HG02798 (cell line): ENCODE results near the gene TPCN1.

Source experiments
- ATAC-seq: cut with Tn5 transposase; IDR thresholded peaks from one replicate; pipeline ENCODE4 v1.9.1; 2021; ENCODE audit warnings: mild to moderate bottlenecking; ENCODE audit not compliant: unreplicated experiment, poor library complexity

TPCN1 gene

GRCh38 chr12:113253532-113254285 is 32.4 kb downstream of the TPCN1 start:
- ATAC-seq = no peak

GRCh38 chr12:113254298-113254697 is 33.0 kb downstream of the TPCN1 start:
- no peak for ATAC-seq

GRCh38 chr12:113257564-113257963 is 36.3 kb downstream of the TPCN1 start:
- ATAC-seq = no peak

DNA sequence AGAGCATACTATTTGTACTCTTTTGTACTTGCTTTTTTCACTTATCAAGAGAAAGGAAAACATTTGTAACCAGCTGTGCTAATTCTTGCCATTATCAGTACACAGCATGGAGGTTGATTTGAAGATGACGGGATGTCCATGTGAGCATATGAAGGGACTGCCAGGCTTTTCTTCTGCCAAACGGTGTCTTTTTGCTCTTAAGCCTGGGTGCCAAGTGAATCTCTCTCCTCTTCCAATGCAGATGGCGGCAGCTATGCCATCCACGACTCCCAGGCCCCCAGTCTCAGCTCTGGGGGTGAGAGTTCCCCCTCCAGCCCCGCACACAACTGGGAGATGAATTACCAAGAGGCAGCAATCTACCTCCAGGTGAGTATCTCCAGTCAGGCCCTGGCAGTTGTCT is 38.9 kb downstream of the TPCN1 start:
- ATAC-seq = no peak

DNA sequence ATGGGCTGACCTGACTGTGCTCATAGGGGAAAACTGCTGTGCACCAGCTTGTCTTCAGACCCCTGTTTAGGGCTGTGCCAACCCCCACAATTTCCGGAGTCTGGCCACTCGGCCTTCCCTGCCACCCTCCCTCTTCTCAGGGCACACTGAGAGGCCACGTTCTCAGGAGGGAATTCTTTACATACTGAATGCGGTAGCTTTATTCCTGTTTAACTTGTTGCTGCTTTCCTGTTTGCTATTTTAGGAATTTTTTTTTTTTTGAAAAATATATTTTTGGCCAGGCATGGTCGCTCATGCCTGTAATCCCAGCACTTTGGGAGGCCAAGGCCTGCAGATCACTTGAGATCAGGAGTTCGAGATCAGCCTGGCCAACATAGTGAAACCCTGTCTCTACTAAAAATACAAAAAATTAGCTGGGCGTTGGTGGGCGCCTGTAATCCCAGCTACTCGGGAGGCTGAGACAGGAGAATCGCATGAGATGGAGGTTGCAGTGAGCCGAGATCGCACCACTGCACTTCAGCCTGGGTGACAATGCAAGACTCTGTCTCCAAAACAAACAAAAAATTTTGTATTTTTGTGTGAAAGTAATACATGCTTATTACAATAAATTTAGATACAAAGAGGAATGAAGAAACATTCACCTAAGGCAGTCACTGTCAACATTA is 39.5 kb downstream of the TPCN1 start:
- ATAC-seq = no peak

GRCh38 chr12:113261847-113262470 is 40.7 kb downstream of the TPCN1 start:
- ATAC-seq = no peak

- ATAC-seq = no peak
Observed at GRCh38 chr12:113262710-113263109, 41.4 kb downstream of the TPCN1 start.

DNA sequence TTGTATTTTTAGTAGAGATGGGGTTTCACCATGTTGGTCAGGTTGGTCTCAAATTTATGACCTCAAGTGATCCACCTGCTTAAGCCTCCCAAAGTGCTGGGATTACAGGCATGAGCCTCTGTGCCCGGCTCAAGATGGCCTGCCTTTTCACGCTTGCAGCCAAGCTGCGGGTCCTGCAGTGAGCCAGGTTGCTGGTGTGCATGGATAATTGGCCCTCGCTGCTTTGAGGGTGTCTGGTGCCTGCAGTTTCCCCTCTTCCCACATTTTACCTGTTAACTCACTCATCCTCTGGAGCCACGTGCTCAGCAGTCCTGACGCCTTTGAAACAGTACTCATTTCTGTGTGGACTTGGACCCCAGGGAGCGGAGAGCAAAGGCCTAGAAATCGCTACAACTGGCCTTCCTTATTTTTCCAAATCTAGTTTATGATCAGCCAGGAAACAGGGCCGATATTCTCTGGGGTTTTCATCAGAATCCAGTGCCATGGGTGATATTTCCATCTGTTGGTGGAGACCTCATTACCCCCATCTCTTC is 42.2 kb downstream of the TPCN1 start:
- no peak for ATAC-seq

DNA sequence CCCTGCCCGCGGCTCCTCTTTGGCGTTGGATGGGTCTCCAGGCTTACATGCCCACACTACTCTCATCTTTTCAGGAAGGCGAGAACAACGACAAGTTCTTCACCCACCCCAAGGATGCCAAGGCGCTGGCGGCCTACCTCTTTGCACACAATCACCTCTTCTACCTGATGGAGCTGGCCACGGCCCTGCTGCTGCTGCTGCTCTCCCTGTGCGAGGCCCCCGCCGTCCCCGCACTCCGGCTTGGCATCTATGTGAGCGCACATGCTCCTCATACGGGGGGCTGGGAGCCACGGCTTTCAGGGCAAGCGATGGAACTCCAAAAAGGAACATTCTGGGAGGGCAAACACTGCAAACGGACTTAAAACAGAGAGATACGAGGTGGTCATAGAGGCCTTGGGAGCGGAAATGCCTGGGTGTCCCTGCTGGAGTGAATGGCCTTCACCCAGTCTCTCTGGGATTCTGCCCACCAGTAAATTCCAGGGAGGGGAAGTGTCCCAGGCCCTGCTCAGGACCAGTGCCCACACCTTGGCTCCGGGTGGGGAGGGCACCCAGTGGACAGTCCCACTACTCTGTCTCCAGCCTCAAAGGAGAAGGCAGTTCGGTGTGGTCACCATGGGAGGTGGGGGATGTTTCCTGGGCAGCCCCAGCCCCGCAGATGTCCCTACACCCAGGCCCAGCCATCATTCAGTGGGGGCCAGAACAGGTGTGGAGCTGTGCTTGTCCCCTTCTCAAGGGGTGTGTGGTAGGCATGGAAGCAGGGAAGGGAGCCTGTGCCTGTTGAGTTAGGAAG is 45.0 kb downstream of the TPCN1 start:
- ATAC-seq = no peak

GRCh38 chr12:113267621-113268020 is 46.4 kb downstream of the TPCN1 start:
- no peak for ATAC-seq

GRCh38 chr12:113268136-113268535 is 46.9 kb downstream of the TPCN1 start:
- ATAC-seq = no peak

DNA sequence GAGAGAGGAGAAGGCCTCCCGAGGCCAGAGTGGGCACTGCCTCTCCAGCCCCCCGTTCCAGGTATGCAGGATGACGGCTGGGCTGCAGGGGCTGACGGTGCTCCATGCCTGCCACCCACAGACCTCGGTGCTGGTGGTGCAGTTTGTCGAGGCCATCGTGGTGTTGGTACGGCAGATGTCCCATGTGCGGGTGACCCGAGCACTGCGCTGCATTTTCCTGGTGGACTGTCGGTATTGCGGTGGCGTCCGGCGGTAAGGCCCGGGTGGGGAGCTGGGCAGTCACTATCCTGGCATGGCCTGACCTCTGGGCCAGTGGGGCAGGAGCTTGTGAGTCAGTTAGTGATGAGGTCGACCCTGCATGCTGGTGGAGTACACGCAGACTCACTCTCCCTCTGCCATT is 47.4 kb downstream of the TPCN1 start:
- ATAC-seq = no peak

- ATAC-seq = no peak
Observed at GRCh38 chr12:113269257-113269943, 48.1 kb downstream of the TPCN1 start.

- ATAC-seq = no peak
Observed at GRCh38 chr12:113270709-113271009, 49.4 kb downstream of the TPCN1 start.

- ATAC-seq = no peak
Observed at GRCh38 chr12:113271466-113271852, 50.2 kb downstream of the TPCN1 start.

DNA sequence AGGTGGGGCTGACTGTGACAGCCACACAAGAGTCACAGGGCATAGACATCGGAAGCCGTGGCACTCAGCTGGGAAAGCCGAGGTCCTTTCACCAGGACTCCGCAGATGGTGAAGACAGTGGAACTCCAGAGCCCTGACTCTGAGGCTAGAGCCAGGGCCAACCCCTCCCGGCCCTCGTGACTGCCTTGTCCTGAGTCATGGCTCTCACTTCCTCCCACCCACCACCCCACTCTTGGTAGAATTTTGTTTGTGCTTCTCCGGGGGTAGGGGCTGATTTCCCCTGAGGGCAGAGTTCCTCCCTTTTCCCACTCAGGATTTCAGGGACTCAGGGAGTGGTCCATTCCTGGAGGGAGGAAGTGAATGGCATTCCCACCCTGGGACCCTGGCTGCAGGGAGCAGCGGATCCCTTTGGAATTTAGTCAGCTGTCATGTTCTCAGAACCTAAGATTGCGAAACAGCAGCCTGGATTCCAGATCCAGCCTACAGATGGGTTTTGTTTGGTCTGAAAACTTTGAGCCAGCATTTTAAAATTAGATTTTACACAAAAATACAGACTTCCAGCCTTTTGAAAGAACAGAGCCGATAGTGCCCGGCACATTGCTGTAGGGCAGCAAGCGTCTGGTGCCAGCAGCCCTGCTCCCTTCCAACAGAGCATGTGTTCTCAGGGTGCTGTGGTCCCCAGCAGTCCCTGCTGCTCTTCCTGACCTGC is 50.7 kb downstream of the TPCN1 start:
- ATAC-seq = no peak

DNA sequence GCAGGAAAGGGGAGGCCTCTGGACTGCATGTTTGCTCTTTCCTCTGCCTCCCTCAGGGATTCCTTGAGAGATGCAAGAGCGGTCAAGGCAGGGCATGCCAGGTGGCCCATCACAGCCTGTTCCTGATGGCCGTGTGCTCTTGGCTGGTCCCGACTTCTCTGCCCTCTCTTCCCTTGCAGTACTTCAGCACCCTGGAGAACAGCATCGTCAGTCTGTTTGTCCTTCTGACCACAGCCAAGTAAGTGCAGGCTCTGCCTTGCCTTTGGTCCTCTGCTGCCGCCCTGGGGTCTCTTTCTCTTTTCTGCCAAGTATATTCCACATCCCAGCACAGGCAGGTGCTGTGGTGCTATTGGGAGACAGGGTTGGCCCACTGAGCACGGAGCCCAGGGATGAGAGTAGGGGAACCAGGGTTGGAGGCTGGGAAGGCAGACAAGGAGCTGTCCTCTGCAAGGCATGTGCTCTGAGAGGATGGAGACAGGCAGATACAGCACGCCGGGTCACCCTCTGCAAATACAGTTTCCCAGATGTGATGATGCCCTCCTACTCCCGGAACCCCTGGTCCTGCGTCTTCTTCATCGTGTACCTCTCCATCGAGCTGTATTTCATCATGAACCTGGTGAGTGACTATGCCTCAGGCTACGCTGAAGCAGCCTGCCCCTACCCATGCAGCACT is 51.9 kb downstream of the TPCN1 start:
- ATAC-seq = no peak

DNA sequence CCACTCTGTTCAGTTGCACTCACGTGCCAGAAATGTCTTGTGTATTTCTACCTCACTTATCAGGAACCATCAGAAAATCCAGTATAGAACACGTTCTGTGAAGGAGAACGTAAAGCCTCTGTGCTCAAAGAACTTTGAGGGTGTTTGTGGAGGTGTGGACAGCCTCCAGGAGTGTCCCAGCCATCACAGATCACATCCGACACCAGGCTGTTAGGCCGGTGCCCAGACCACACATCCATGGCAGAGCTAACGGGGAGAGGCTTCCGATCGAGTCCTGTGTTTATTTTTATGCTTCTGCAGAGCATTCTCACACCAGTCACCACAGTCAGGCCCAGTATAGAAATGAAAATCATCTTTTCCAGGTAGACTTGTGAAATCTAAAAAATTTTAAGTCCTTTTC is 53.6 kb downstream of the TPCN1 start:
- no peak for ATAC-seq

GRCh38 chr12:113276306-113276705 is 55.0 kb downstream of the TPCN1 start:
- no peak for ATAC-seq
